ENCODE results near the gene SMAD3. TPM values are rescaled to one million over a fixed set of nuclear protein-coding genes. Genes with fewer than 3 reads are reported as not detected.

The SMAD3 gene
- total RNA-seq, 6 experiments from 2014 or later: 9.2 to 34.0 (median 14.4) TPM

- TF ChIP-seq CTCF (IDR thresholded peaks at IDR 0.05) (no peak), POLR2A (IDR thresholded peaks at IDR 0.05) (no peak)
- no peak for ATAC-seq
- intact Hi-C loops (cut with DNase I): no loop called here
Measured at GRCh38 chr15:67095912-67096311, 30.5 kb downstream of the SMAD3 start.

GRCh38 chr15:67096546-67097294 lies 31.3 kb downstream of the SMAD3 start:
- H3K27me3 ChIP-seq: no peaks in the 10 kb centered on the region
- DNase-seq (no peak), ATAC-seq (no peak)
- no peak overlapping the region for H3K4me3 ChIP-seq
- TF ChIP-seq POLR2A (IDR thresholded peaks at IDR 0.05) (no peak), CTCF (IDR thresholded peaks at IDR 0.05) (no peak)
- 100% methylated on average over 2 of the region's 2 CpGs for WGBS (ENCODE audit: insufficient coverage, low coverage, low lambda C conversion rate, missing lambda C conversion rate)
- H3K27ac ChIP-seq: no peak overlapping the region
- H3K36me3 ChIP-seq: peaks cover 0 to 5% (median 0%) of the 10 kb centered on the region in 4 donors
- no peaks in the 10 kb centered on the region for H3K9me3 ChIP-seq
- intact Hi-C loops (cut with DNase I): no loop called here
- peaks cover 0 to 24% (median 7%) of the 10 kb centered on the region in 4 donors for H3K4me1 ChIP-seq

More at GRCh38 chr15:67095912-67096311, 30.5 kb downstream of the SMAD3 start:
- H3K36me3 ChIP-seq: peaks cover 0 to 5% (median 0%) of the 10 kb centered on the region in 4 donors
- H3K4me1 ChIP-seq: peaks cover 0 to 23% (median 8%) of the 10 kb centered on the region in 4 donors
- H3K27ac ChIP-seq: no peak overlapping the region
- H3K9me3 ChIP-seq: no peaks in the 10 kb centered on the region
- H3K4me3 ChIP-seq: no peak overlapping the region
- no peak for DNase-seq
- WGBS (ENCODE audit: insufficient coverage, low coverage, low lambda C conversion rate, missing lambda C conversion rate): 86% methylated on average over 6 of the region's 7 CpGs
- H3K27me3 ChIP-seq: no peaks in the 10 kb centered on the region

- Histone ChIP-seq H3K36me3 (peaks cover 0 to 5% (median 0%) of the 10 kb centered on the region in 4 donors), H3K27ac (no peak overlapping the region), H3K27me3 (no peaks in the 10 kb centered on the region), H3K4me1 (peaks cover 0 to 24% (median 5%) of the 10 kb centered on the region in 4 donors), H3K4me3 (no peak overlapping the region), H3K9me3 (no peaks in the 10 kb centered on the region)
- intact Hi-C loops (cut with DNase I): no loop called here
- 96% methylated on average over 4 of the region's 4 CpGs for WGBS (ENCODE audit: insufficient coverage, low coverage, low lambda C conversion rate, missing lambda C conversion rate)
- ATAC-seq: no peak
- no peak for TF ChIP-seq POLR2A (IDR thresholded peaks at IDR 0.05)
- no peak for TF ChIP-seq CTCF (IDR thresholded peaks at IDR 0.05)
- DNase-seq: no peak
Measured at GRCh38 chr15:67097424-67097823, 32.0 kb downstream of the SMAD3 start.

DNA sequence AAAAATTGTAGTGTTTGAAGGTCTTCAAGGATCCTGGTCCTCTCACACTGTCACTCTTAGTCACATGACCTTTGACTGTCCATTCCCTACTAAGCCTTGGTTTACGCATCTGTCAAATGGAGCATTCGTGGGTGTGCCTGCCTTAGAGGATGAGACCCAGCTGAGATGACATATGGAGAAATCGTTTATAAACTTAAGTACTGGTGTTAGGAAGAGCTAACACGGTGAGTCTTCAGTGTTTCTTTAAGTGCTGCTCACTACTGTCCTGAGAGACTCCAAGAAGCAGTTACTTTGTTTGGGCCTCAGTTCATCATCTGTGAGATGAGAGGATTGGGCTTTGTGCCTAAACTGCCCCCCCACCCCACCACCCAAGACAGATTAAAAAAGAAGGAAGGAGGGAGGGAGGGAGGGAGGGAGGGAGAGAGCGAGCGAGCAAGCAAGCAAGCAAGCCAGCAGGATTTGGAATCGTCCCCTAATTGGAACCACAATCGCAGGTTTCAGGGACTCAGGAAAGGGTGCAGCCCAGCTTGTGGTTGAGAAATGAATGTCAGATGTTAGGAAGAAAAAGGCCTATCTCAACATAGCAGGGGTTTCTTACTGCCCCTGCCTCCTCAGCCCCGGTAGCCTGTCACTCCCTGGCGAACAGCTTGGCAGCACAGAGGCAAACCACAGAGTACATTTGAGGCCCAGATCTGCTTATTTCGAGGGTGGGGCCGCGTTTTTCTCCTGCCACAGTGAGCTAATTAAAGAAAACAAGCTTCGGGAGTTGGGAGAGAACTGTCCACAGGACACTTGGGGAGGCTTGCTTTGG lies 32.7 kb downstream of the SMAD3 start:
- WGBS (ENCODE audit: insufficient coverage, low coverage, low lambda C conversion rate, missing lambda C conversion rate): 30% methylated on average over 13 of the region's 14 CpGs
- Histone ChIP-seq H3K4me3 (no peak overlapping the region), H3K4me1 (peaks cover 0 to 20% (median 6%) of the 10 kb centered on the region in 4 donors), H3K9me3 (no peaks in the 10 kb centered on the region), H3K27ac (peak overlapping the region in 2 of 3 donors; percentile 47 to 49), H3K27me3 (no peaks in the 10 kb centered on the region), H3K36me3 (peaks cover 0 to 5% (median 0%) of the 10 kb centered on the region in 4 donors)
- intact Hi-C loops (cut with DNase I): no loop called here
- no peak for DNase-seq
- TF ChIP-seq POLR2A (IDR thresholded peaks at IDR 0.05): no peak
- no peak for TF ChIP-seq CTCF (IDR thresholded peaks at IDR 0.05)
- peak; percentile 46 to 68 (median 63) for ATAC-seq
